ENCODE results near the gene CLCN5.

CLCN5 gene

GRCh38 chrX:49922291-49923241 is at the start of gene CLCN5:
Gene CLCN5 (plus strand): TSS chrX:49922596. CDS start chrX:49925299, 2,703 bp downstream.
- peak; percentile 91 for DNase-seq

- peak; percentile 24 for DNase-seq
Measured at GRCh38 chrX:49876750-49877149, 45.6 kb upstream of the CLCN5 start.

- DNase-seq = no peak
Measured at GRCh38 chrX:49877397-49878101, 44.8 kb upstream of the CLCN5 start.

- DNase-seq = no peak
Measured at GRCh38 chrX:49878128-49878833, 44.1 kb upstream of the CLCN5 start.

GRCh38 chrX:49878834-49879655 is 43.4 kb upstream of the CLCN5 start, which contains the start of gene USP27X:
Gene USP27X (plus strand): TSS chrX:49879484. CDS start chrX:49880308, 824 bp downstream.
- DNase-seq = peak; percentile 66

- DNase-seq = peak; percentile 23
Measured at GRCh38 chrX:49879656-49880277, 42.6 kb upstream of the CLCN5 start.

- no peak for DNase-seq
Measured at GRCh38 chrX:49880668-49881067, 41.7 kb upstream of the CLCN5 start.

- DNase-seq = peak; percentile 72
Measured at GRCh38 chrX:49884290-49884862, 38.0 kb upstream of the CLCN5 start.

- no peak for DNase-seq
Measured at GRCh38 chrX:49892542-49892941, 29.9 kb upstream of the CLCN5 start.

GRCh38 chrX:49896951-49897350 is 25.4 kb upstream of the CLCN5 start:
- DNase-seq = no peak

- no peak for DNase-seq
Measured at GRCh38 chrX:49901048-49901447, 21.3 kb upstream of the CLCN5 start.

GRCh38 chrX:49910344-49910743 is 12.1 kb upstream of the CLCN5 start:
- DNase-seq = no peak

GRCh38 chrX:49912086-49912485 is 10.3 kb upstream of the CLCN5 start:
- DNase-seq = no peak

- DNase-seq = no peak
Measured at GRCh38 chrX:49912861-49913260, 9.5 kb upstream of the CLCN5 start.

GRCh38 chrX:49915361-49916222 is 6.8 kb upstream of the CLCN5 start:
- peak; percentile 39 for DNase-seq

- DNase-seq = peak; percentile 45
Measured at GRCh38 chrX:49919617-49920016, 2.8 kb upstream of the CLCN5 start.

GRCh38 chrX:49921109-49921508 is 1.3 kb upstream of the CLCN5 start:
- DNase-seq = no peak

- no peak for DNase-seq
Measured at GRCh38 chrX:49925176-49925575, 2.8 kb downstream of the CLCN5 start.

- no peak for DNase-seq
Measured at GRCh38 chrX:49930039-49930438, 7.6 kb downstream of the CLCN5 start.

GRCh38 chrX:49932791-49933190 is 10.4 kb downstream of the CLCN5 start:
- no peak for DNase-seq

All from stimulated activated CD8-positive, alpha-beta memory T cell treated with anti-CD3 and anti-CD28 coated beads, Interleukin-4, amount 100 ng/mL, for 48 hours (primary cell).